Measurements from ENCODE around the gene MAB21L4.

GRCh38 chr2:240851078-240851991 is 44.6 kb downstream of the MAB21L4 start:
- peak; percentile 85 for TF ChIP-seq CTCF (IDR thresholded peaks at IDR 0.05; ENCODE audit: insufficient read depth, low read depth, low read length)
- TF ChIP-seq EZH2 (IDR thresholded peaks at IDR 0.05; ENCODE audit: insufficient read depth, low read length), result no peak
